SH-SY5Y (cell line): ENCODE results near the gene TMEM82.

ENCODE experiments used
- GATA2 ChIP-seq: IDR thresholded peaks from 2 replicates; pipeline ENCODE4 v1.6.1; 2011; ENCODE audit warnings: mild to moderate bottlenecking, low read depth, low read length
- GATA3 ChIP-seq: IDR thresholded peaks from 2 replicates; pipeline ENCODE4 v1.6.1; 2011; ENCODE audit warnings: low read depth, mild to moderate bottlenecking, low read length, moderate library complexity

- no peak for TF ChIP-seq GATA2
- no peak for TF ChIP-seq GATA3
Measured at GRCh38 chr1:15739745-15740144, 2.6 kb upstream of the TMEM82 start.
